IMR-90 (cell line): ENCODE results near the gene CYSRT1. TPM values are rescaled to one million over a fixed set of nuclear protein-coding genes. Genes with fewer than 3 reads are reported as not detected.

Source experiments
- ATAC-seq: fragments of 200-7000 bp; cut with Tn5 transposase; 2 replicates; pipeline ENCODE4 v1.9.1; 2020; ENCODE audit warnings: low read depth, mild to moderate bottlenecking, moderate library complexity
- BruUV-seq: library from RNA; stranded (reverse); fragments of 400-500 nt; replicated peaks from 2 replicates; lab custom pipeline; 2021; lab: Mats Ljungman, UMichigan
- CTCF ChIA-PET: fragments of 300-600 bp; formaldehyde crosslinking; extraction: SDS; loops from one replicate; lab custom pipeline; 2021; ENCODE audit warnings: antibody characterized with exemption; lab: Yijun Ruan, JAX
- POLR2A ChIA-PET: fragments of 300-600 bp; sonication (Branson Sonifier 250); formaldehyde crosslinking; loops from one replicate; lab custom pipeline; 2022; ENCODE audit warnings: antibody characterized with exemption; ENCODE audit not compliant: unreplicated experiment; lab: Charles Lee
- DNase-seq: peaks from one replicate; pipeline ENCODE4 v3.0.0; 2013
- H2AFZ ChIP-seq: replicated peaks from 2 replicates; pipeline ENCODE3; 2013; ENCODE audit warnings: low read length, mild to moderate bottlenecking; ENCODE audit not compliant: poor library complexity
- H2AK5ac ChIP-seq: 2 replicates; pipeline ENCODE4 v1.6.1; 2013; ENCODE audit warnings: low read depth, low read length, inconsistent platforms
- H2AK9ac ChIP-seq: replicated peaks from 2 replicates; pipeline ENCODE3; 2013; ENCODE audit warnings: mild to moderate bottlenecking, low read depth, low read length, moderate library complexity; ENCODE audit not compliant: poor library complexity
- H2BK120ac ChIP-seq: 2 replicates; pipeline ENCODE4 v1.6.1; 2013; ENCODE audit warnings: low read depth, low read length, inconsistent platforms
- H2BK15ac ChIP-seq: 3 replicates; pipeline ENCODE4 v1.6.1; 2013; ENCODE audit warnings: low read depth, low read length, inconsistent platforms
- H2BK20ac ChIP-seq: 2 replicates; pipeline ENCODE4 v1.6.1; 2013; ENCODE audit warnings: low read depth, mild to moderate bottlenecking, inconsistent platforms, low read length, moderate library complexity
- H2BK5ac ChIP-seq: 2 replicates; pipeline ENCODE4 v1.6.1; 2013; ENCODE audit warnings: mild to moderate bottlenecking, low read depth, low read length, inconsistent platforms; ENCODE audit not compliant: poor library complexity, severe bottlenecking
- H3K14ac ChIP-seq: replicated peaks from 2 replicates; pipeline ENCODE4 v1.6.1; 2013; ENCODE audit warnings: low read depth, low read length, inconsistent platforms
- H3K18ac ChIP-seq: 2 replicates; pipeline ENCODE4 v1.6.1; 2013; ENCODE audit warnings: low read depth, low read length, control low read depth
- H3K23ac ChIP-seq: 2 replicates; pipeline ENCODE4 v1.6.1; 2013; ENCODE audit warnings: low read depth, low read length, inconsistent platforms
- H3K27ac ChIP-seq: 2 replicates; pipeline ENCODE4 v1.5.1; 2013; ENCODE audit warnings: mild to moderate bottlenecking, control low read depth, low read length; ENCODE audit not compliant: insufficient read depth
- H3K27me3 ChIP-seq: 2 replicates; pipeline ENCODE4 v1.6.1; 2013; ENCODE audit warnings: low read length; ENCODE audit not compliant: control insufficient read depth, insufficient read depth
- H3K36me3 ChIP-seq: 2 replicates; pipeline ENCODE4 v1.6.1; 2013; ENCODE audit warnings: low read length, mixed read lengths; ENCODE audit not compliant: control insufficient read depth, insufficient read depth
- H3K4ac ChIP-seq: 2 replicates; pipeline ENCODE4 v1.6.1; 2013; ENCODE audit warnings: low read depth, low read length, inconsistent platforms
- H3K4me1 ChIP-seq: 2 replicates; pipeline ENCODE4 v1.6.1; 2013; ENCODE audit warnings: low read length, mixed read lengths; ENCODE audit not compliant: control insufficient read depth, insufficient read depth
- H3K4me2 ChIP-seq: 2 replicates; pipeline ENCODE4 v1.6.1; 2013; ENCODE audit warnings: low read depth, mild to moderate bottlenecking, control low read depth, low read length, moderate library complexity
- H3K4me3 ChIP-seq: 2 replicates; pipeline ENCODE4 v1.5.1; 2013; ENCODE audit warnings: low read depth, mild to moderate bottlenecking, control low read depth, low read length, moderate library complexity; ENCODE audit not compliant: insufficient read depth
- H3K56ac ChIP-seq: 2 replicates; pipeline ENCODE4 v1.6.1; 2013; ENCODE audit warnings: low read length, inconsistent platforms; ENCODE audit not compliant: insufficient read depth; ENCODE audit errors: extremely low read depth
- H3K79me1 ChIP-seq, 2 experiments: 2 replicates each; pipeline ENCODE4 v1.6.1; 2013; ENCODE audit warnings: low read length in 2 of 2, inconsistent platforms in 1 of 2, low read depth in 1 of 2
- H3K9ac ChIP-seq: 2 replicates; pipeline ENCODE4 v1.6.1; 2013; ENCODE audit warnings: low read depth, low read length, control low read depth
- H3K9me1 ChIP-seq: 2 replicates; pipeline ENCODE4 v1.6.1; 2013; ENCODE audit warnings: low read length, inconsistent platforms; ENCODE audit not compliant: insufficient read depth
- H3K9me3 ChIP-seq: 2 replicates; pipeline ENCODE4 v1.6.1; 2013; ENCODE audit warnings: low read length; ENCODE audit not compliant: control insufficient read depth, insufficient read depth
- H4K20me1 ChIP-seq: 2 replicates; pipeline ENCODE4 v1.6.1; 2013; ENCODE audit warnings: low read length, inconsistent platforms; ENCODE audit not compliant: insufficient read depth
- H4K5ac ChIP-seq: 2 replicates; pipeline ENCODE4 v1.6.1; 2013; ENCODE audit warnings: mild to moderate bottlenecking, low read depth, low read length, control low read depth
- H4K8ac ChIP-seq, 2 experiments: 2 replicates each; pipeline ENCODE4 v1.6.1; 2013; ENCODE audit warnings: low read depth in 2 of 2, low read length in 2 of 2, control low read depth in 1 of 2, inconsistent platforms in 1 of 2
- H4K91ac ChIP-seq: 2 replicates; pipeline ENCODE4 v1.6.1; 2013; ENCODE audit warnings: low read depth, low read length, inconsistent platforms; ENCODE audit not compliant: insufficient read depth
- BHLHE40 ChIP-seq: fragments of 150-350 bp; IDR thresholded peaks from 2 replicates; pipeline ENCODE4 v1.6.1; 2016; ENCODE audit warnings: mild to moderate bottlenecking, low read depth, low read length
- CEBPB ChIP-seq: IDR thresholded peaks from 2 replicates; pipeline ENCODE4 v1.6.1; 2012; ENCODE audit warnings: low read depth, low read length, improper control_type of control experiment
- CHD1 ChIP-seq: IDR thresholded peaks from 2 replicates; pipeline ENCODE4 v1.6.1; 2012; ENCODE audit warnings: low read depth, low read length, improper control_type of control experiment
- CTCF ChIP-seq: conservative IDR thresholded peaks from 2 replicates; pipeline ENCODE4 v1.5.1; 2012; ENCODE audit warnings: mild to moderate bottlenecking, low read depth, low read length, improper control_type of control experiment
- FOS ChIP-seq: fragments of 150-350 bp; IDR thresholded peaks from 2 replicates; pipeline ENCODE4 v1.6.1; 2016; ENCODE audit warnings: low read depth, low read length
- MAFK ChIP-seq: IDR thresholded peaks from 2 replicates; pipeline ENCODE4 v1.6.1; 2012; ENCODE audit warnings: low read depth, low read length, improper control_type of control experiment
- MAZ ChIP-seq: IDR thresholded peaks from 2 replicates; pipeline ENCODE4 v1.6.1; 2012; ENCODE audit warnings: low read depth, mild to moderate bottlenecking, low read length, improper control_type of control experiment, moderate library complexity, borderline replicate concordance
- MXI1 ChIP-seq: IDR thresholded peaks from 2 replicates; pipeline ENCODE4 v1.6.1; 2012; ENCODE audit warnings: low read depth, mild to moderate bottlenecking, low read length, moderate library complexity, borderline replicate concordance
- NFE2L2 ChIP-seq: fragments of 150-350 bp; IDR thresholded peaks from 2 replicates; pipeline ENCODE4 v1.6.1; 2016; ENCODE audit warnings: low read depth, mild to moderate bottlenecking, low read length
- POLR2A ChIP-seq: IDR thresholded peaks from 2 replicates; pipeline ENCODE4 v1.6.1; 2012; ENCODE audit warnings: mild to moderate bottlenecking, low read depth, low read length
- RAD21 ChIP-seq: IDR thresholded peaks from 2 replicates; pipeline ENCODE4 v1.6.1; 2012; ENCODE audit warnings: low read length, improper control_type of control experiment
- RCOR1 ChIP-seq: IDR thresholded peaks from 2 replicates; pipeline ENCODE4 v1.6.1; 2012; ENCODE audit warnings: mild to moderate bottlenecking, low read length, improper control_type of control experiment; ENCODE audit not compliant: insufficient replicate concordance
- RFX5 ChIP-seq: IDR thresholded peaks from 2 replicates; pipeline ENCODE4 v1.8.0; 2012; ENCODE audit warnings: low read depth, mild to moderate bottlenecking, low read length, moderate library complexity
- SMC3 ChIP-seq: fragments of 150-350 bp; IDR thresholded peaks from 2 replicates; pipeline ENCODE4 v1.6.1; 2016; ENCODE audit warnings: low read depth, mild to moderate bottlenecking, antibody characterized with exemption, low read length, moderate library complexity
- USF2 ChIP-seq: fragments of 150-350 bp; IDR thresholded peaks from 2 replicates; pipeline ENCODE4 v1.6.1; 2017; ENCODE audit warnings: mild to moderate bottlenecking, antibody characterized with exemption, low read length, low read depth
- WGBS, 2 experiments: methylation state at CpG; one replicate each; pipeline versions ENCODE4 v1.1.5 to v1.1.7; 2013; ENCODE audit warnings: missing lambda C conversion rate in 2 of 2; ENCODE audit not compliant: insufficient read length in 1 of 2; ENCODE audit errors: extremely low coverage in 2 of 2; 5-methylcytosine and 5-hydroxymethylcytosine counted together
- dilution Hi-C: fragments of 300-500 bp; cut with HindIII; formaldehyde crosslinking; loops from one replicate; pipeline ENCODE4 v1.14.3; 2018; ENCODE audit warnings: low sequenced_read_pairs; ENCODE audit not compliant: unreplicated experiment
- in situ Hi-C: fragments of 300-500 bp; cut with MboI; formaldehyde crosslinking; loops from 3 replicates; pipeline ENCODE4 v1.14.3; 2019; ENCODE audit warnings: low sequenced_read_pairs, inconsistent platforms, mixed read lengths
- intact Hi-C: fragments of 100-400 bp; cut with micrococcal nuclease; formaldehyde crosslinking; loops from 2 replicates; pipeline ENCODE4 v1.10.0; 2022
- polyA plus RNA-seq, 3 experiments: library from polyadenylated mRNA; depleted of rRNA; stranded (reverse); fragments of >200 nt; gene quantifications; 2 replicates each; pipeline ENCODE4 v1.2.3, GENCODE V29; 2012; ENCODE audit warnings: low replicate concordance in 1 of 3
- total RNA-seq: library from RNA; depleted of rRNA; stranded (reverse); fragments of >200 nt; gene quantifications from 2 replicates; pipeline ENCODE4 v1.2.3, GENCODE V29; 2012
- TF ChIP-seq, protein P1 (sequence below): fragments of 150-350 bp; IDR thresholded peaks from 2 replicates; pipeline ENCODE4 v1.6.1; 2016; ENCODE audit warnings: low read depth, mild to moderate bottlenecking, low read length, moderate library complexity, borderline replicate concordance

The CYSRT1 gene
- total and polyA plus RNA-seq, 2 of the 4 experiments (the other 2 are of a cell fraction) = 0.18 to 0.84 TPM

- DNase-seq (no peak), ATAC-seq (no peak)
- Histone ChIP-seq H3K4ac (no peak within 1 kb of the TSS), H3K79me1 (no peaks in the 10 kb centered on the region), H4K91ac (no peak within 1 kb of the TSS), H2AK5ac (no peak within 1 kb of the TSS), H2BK120ac (no peak within 1 kb of the TSS), H3K9ac (no peak within 1 kb of the TSS), H2BK20ac (no peak within 1 kb of the TSS), H4K8ac (no peak within 1 kb of the TSS), H3K23ac (no peak within 1 kb of the TSS), H3K14ac (no peak within 1 kb of the TSS), H2AFZ (no peak within 1 kb of the TSS), H3K9me3 (no peaks in the 10 kb centered on the region), H3K4me3 (no peak within 1 kb of the TSS), H3K27ac (no peak within 1 kb of the TSS), H3K9me1 (no peaks in the 10 kb centered on the region), H4K5ac (no peak within 1 kb of the TSS), H3K4me1 (peaks cover 2% of the 10 kb centered on the region; the same call in 1 of the 2 replicates), H4K20me1 (no peaks in the 10 kb centered on the region), H3K56ac (no peak within 1 kb of the TSS), H3K18ac (no peak within 1 kb of the TSS), H2BK5ac (no peak within 1 kb of the TSS), H2AK9ac (no peak within 1 kb of the TSS), H2BK15ac (no peak within 1 kb of the TSS), H3K27me3 (peaks cover 1% of the 10 kb centered on the region; the same call in 1 of the 2 replicates), H3K4me2 (no peak within 1 kb of the TSS), H3K36me3 (no peaks in the 10 kb centered on the region)
- dilution Hi-C loops = no loop called here
- TF ChIP-seq MAZ (no peak), FOS (no peak), RAD21 (no peak), RCOR1 (no peak), NFE2L2 (no peak), BHLHE40 (no peak), USF2 (no peak), CEBPB (no peak), POLR2A (no peak), CTCF (no peak), MAFK (no peak), CHD1 (no peak), SMC3 (no peak), MXI1 (no peak), RFX5 (no peak)
- TF ChIP-seq, protein P1, sequence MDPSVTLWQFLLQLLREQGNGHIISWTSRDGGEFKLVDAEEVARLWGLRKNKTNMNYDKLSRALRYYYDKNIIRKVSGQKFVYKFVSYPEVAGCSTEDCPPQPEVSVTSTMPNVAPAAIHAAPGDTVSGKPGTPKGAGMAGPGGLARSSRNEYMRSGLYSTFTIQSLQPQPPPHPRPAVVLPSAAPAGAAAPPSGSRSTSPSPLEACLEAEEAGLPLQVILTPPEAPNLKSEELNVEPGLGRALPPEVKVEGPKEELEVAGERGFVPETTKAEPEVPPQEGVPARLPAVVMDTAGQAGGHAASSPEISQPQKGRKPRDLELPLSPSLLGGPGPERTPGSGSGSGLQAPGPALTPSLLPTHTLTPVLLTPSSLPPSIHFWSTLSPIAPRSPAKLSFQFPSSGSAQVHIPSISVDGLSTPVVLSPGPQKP = no peak
- BruUV-seq = no TSS peak
- WGBS, 2 experiments = 61% methylated on average over 5 of the region's 14 CpGs; no CpG with 5 or more reads in 1 of the 2 experiments
- CTCF ChIA-PET = no interaction called here
- intact Hi-C loops = no loop called here
- in situ Hi-C loops = no loop called here
- POLR2A ChIA-PET = interaction anchor here (0.6 kb wide), 1 partner anchor 30 kb away, joined by 16 read pairs; no protein-coding TSS in a partner anchor
These were observed 5.9 kb downstream of the CYSRT1 start, which contains the start of gene SLC34A3 for GRCh38 chr9:137230705-137231371. SLC34A3 (plus strand) TSS chr9:137230901; CDS start chr9:137231703, 802 bp downstream.
